GM23248 (cell line): ENCODE data around the gene LINGO4.

ENCODE experiments used
- EZH2 ChIP-seq: fragments of 200-600 bp; sonication (generic); IDR thresholded peaks from 2 replicates; pipeline ENCODE4 v1.6.1; 2018; ENCODE audit warnings: antibody characterized with exemption, mild to moderate bottlenecking; ENCODE audit not compliant: insufficient read depth, poor library complexity, severe bottlenecking
- EZH2phosphoT487 ChIP-seq: fragments of 200-600 bp; sonication (generic); IDR thresholded peaks from 2 replicates; pipeline ENCODE4 v1.6.1; 2018; ENCODE audit warnings: antibody characterized with exemption, moderate library complexity, mild to moderate bottlenecking, low read depth; ENCODE audit not compliant: insufficient read depth

GRCh38 chr1:151790071-151790939 is 14.9 kb downstream of the LINGO4 start, which contains the start of gene TDRKH:
- no peak for TF ChIP-seq EZH2
- no peak for TF ChIP-seq EZH2phosphoT487
